ENCODE measurements around the gene HVCN1.
"Not testable (repeated sequence)": the region's sequence is repeated elsewhere in the genome, so short reads cannot be mapped to it uniquely, and the experiment has no call there.

HVCN1 gene, protein sequence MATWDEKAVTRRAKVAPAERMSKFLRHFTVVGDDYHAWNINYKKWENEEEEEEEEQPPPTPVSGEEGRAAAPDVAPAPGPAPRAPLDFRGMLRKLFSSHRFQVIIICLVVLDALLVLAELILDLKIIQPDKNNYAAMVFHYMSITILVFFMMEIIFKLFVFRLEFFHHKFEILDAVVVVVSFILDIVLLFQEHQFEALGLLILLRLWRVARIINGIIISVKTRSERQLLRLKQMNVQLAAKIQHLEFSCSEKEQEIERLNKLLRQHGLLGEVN

DNA sequence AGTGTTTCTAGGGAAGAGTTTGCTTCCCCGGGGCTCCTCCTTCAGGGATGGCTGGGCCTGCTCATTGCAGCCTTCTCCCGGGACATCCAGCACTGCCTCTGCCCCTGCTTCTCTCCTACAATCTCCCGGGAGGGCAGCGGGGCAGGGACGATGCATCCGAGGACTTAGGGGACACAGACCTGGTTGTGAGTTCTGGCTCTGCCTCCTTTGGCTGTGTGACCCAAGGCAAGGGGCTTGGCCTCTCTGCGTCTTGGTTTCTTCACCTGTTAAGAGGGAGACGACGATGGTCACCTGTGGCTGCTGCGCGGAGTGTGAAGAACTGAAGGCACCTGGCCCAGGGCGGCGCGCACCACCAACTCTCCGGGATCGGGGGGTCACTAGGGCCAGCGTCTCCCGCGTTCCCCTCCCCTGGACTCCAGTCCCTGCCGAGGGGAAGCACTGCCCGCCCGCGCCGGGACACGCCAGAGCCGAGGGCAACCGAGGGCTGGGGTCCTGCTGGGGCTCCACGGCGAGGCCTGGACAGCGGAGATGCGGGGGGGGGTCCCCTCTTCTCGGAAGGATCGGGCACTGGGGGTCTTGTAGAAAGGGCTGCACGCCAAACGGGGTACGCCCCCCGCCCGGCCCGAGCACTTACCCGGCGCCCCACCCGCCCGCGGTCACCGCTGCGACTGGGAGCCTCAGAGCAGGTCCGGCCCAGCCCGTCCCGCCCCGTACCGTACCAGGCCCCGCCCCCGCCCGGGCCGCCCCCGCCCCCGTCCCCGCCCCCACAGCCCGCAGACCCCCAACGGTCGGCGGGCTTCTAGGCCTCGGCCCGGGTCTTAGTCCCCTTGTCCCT is at the start of gene HVCN1:
Gene HVCN1 (minus strand): TSS at position 670 of the 835 bp plus-strand sequence. CDS start 5,870 bp downstream, outside the sequence.
- no peak for DNase-seq (ENCODE audit: low read depth, low spot score)

DNA sequence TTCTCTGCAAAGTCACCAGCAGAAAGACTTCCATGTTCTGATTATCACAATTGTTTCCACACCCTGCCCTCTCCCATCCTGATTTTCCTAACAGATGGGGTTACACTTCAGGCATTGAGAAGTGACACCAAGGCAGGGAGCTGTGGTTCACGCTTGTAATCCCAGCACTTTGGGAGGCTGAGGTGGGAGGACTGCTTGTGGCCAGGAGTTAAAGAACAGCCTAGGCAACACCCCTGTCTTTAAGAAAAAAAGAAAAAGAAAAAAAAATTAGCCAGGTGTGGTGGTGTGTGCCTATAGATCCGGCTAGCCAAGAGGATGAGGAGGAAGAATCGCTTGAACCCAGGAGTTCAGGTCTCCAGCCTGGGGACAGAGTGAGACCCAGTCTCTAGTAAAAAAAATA is 48.6 kb upstream of the HVCN1 start:
- DNase-seq (ENCODE audit: low read depth, low spot score), result no peak

DNA sequence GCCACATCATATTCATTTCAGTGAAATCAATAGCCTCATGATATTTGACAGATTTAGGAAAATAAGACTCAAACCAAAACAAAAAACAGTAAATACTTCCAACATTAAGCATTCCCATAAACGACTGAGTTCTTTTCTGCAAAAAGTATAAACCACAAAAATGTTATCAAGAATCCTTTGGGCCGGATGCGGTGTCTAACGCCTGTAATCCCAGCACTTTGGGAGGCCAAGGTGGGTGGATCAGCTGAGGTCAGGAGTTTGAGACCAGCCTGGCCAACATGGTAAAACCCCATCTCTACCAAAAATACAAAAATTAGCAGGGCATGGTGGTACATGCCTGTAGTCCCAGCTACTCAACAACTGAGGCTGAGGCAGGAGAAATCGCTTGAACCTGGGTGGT is 48.1 kb upstream of the HVCN1 start:
- DNase-seq (ENCODE audit: low read depth, low spot score), result not testable (repeated sequence)

DNA sequence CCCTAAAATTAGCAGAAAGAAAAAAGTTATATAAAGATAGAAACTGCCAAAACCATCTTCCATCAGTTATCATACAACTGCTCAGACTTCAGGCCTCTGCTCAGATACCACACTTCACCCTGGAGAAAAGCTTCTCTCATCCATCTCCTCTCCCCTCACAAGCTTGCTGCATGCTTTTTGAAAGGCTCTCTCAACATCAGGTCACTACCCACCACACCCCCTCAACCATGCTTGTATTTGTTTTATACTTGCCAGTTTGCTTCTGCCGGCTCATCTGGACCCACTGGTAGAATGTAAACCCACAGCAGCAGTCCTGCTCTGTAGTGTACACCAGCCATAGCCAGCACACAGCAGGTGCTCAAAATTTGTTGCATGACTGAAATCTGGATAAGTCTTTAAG is 45.0 kb upstream of the HVCN1 start:
- DNase-seq (ENCODE audit: low read depth, low spot score), result no peak

DNA sequence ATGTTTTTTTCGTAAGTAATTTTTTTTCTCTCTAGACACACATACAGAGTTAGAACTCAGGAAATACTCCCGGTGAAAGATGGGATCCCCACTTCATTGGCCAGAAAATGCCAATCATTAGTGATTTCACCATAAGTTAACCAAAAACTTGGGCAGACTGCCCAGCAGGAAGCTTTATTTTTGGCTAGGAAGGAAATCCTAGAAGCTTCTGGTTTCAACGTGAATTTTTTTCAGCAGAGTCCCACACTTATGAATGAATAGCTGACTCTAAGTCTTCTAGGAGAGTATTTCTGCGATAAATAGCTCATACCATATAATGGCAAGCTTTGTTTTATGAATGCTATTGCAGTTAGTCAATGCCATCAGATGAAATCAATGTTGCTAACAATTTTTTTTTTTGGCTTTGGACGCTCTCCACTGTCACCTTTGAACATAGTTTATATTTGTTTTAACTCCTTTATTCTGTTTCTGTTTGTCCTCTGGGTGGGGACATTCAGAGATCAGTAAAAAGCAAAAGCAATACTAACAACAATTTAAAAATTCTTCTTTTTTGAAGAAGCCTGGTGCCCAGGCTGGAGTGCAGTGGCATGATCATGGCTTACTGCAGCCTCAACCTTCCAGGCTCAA is 44.3 kb upstream of the HVCN1 start:
- DNase-seq (ENCODE audit: low read depth, low spot score), result no peak

DNA sequence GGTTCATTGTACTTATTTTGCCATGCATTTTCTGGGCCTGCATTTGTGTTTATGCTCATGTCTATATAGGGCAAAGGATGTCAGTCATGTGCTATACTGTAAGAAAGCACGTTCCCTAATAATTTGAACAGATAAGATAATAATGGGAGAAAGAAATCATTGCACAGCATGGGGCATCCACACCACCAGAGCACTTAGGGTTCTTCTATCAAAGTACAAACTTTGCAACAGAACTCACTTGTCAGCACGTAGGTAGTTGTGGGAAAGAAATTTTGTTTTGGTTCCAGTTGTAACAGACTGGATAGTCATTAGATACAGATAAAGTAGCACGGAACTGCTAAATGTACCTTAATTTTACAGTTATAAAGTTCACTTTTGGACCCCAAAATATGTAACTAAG is 43.7 kb upstream of the HVCN1 start:
- DNase-seq (ENCODE audit: low read depth, low spot score), result no peak

DNA sequence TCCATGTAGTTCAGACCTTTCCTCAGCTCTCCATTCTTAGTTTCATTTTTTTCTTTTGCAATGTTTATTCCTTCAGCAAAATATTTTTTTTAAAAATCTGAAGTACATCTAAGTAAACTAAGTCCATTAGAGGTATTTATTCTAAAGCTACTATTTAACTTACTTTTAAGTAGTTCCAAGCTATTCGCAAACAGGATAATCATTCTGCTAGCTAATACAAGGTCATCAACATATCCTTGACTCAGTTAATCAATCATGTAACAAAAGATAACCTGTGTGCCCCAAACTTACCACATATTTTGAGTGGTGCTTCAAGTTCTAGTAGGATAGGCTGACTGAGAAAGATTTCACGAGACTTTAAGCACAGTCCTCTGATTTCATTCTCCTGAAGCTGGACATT is 42.6 kb upstream of the HVCN1 start:
- DNase-seq (ENCODE audit: low read depth, low spot score), result no peak

DNA sequence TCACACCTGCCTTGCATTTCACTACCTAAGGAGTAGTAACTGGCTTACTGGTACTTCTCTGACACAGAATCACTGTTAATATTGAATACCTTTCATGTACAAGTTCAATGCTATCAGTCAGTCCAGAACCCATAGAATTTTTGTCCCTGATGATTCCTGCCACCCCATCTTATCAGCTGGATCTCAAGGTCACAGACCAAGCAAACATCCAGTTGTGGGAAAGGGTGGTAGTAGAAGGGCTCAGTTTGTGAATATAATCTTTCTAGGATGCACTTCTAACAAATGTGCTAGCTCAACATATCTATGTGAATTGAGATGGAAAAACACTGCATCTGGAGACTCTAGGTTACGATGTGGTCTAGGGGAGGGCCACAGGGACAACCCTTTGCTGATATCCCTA is 39.7 kb upstream of the HVCN1 start:
- no peak for DNase-seq (ENCODE audit: low read depth, low spot score)

DNA sequence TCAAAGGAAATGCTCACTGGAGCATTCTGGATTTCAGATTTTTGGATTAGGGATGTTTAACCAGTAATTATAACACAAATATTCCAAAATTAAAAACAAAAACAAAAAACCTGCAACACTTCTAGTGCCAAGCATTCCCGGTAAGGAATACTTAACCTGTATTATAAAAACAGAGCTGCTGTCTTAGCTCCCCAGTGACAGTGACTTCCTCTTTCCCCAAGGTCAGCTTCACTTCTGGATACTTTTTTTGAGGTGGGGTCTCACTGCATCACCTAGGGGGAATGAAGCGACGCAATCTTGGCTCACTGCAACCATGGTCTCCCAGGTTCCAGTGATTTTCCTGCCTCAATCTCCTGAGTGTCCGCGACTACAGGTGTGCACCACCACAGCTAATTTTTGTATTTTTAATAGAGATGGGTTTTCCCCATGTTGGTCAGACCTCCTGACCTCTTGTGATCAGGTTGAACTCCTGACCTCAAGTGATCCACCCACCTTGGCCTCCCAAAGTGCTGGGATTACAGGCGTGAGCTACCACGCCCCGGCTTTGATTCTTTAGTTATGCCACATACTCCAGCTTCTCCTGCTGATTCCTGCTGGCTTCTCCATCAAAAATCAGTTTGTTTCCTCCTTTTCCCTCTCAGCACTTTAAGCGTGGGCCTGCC is 37.9 kb upstream of the HVCN1 start:
- DNase-seq (ENCODE audit: low read depth, low spot score), result no peak

DNA sequence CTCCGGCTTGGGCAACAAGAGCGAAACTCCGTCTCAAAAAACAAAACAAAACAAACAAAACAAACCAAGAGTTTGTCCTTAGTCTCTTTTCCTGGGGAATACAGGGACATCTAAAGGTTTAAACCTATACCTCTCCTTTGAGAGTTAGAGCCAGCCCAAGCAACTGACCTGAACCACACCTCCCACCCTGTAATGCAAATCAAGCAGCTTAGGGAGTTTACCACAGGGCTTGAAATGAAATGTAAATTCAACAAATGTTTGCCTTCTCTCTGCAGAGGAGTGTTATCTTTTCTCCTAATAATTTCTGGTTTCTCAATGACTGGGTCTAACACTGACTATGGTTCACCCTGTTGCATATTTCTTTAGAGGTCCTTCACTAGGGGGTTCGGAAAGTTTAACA is 37.1 kb upstream of the HVCN1 start:
- no peak for DNase-seq (ENCODE audit: low read depth, low spot score)

DNA sequence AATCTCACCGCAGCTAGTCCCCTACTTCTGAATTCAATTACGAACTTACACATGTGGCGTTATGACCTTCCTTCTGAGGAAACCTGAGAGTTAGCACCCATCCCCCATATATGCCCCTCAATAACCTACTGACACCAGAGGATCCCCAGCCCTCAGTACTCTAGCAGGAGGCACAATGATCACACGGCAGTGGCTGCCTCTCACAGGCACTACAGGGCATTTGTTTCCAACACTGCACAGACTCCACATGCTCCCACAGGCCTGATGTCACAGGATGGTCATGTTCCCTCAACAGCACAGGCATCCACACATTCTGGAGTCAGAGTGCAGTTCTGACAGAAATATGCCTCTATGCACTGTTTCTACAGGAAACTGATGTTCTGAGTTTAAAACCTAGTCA is 36.4 kb upstream of the HVCN1 start:
- no peak for DNase-seq (ENCODE audit: low read depth, low spot score)

DNA sequence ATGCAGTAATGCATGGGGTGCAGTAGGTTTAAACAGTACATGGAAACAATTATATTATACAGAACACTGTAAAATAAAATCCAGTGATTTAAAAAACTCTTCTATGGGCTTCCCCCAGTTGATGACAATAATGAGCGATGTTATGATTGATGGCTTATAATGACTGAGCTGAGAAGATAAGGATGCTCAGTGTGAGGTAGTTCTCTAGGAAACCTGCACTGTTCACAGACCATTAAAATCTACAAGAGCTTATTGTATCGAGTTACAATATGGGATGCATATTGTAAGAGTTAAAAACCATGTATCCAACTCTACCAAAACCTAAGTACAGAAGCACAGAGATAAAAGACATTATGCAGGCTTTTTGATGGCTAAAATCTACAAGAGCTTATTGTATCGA is 34.0 kb upstream of the HVCN1 start:
- DNase-seq (ENCODE audit: low read depth, low spot score), result not testable (repeated sequence)

DNA sequence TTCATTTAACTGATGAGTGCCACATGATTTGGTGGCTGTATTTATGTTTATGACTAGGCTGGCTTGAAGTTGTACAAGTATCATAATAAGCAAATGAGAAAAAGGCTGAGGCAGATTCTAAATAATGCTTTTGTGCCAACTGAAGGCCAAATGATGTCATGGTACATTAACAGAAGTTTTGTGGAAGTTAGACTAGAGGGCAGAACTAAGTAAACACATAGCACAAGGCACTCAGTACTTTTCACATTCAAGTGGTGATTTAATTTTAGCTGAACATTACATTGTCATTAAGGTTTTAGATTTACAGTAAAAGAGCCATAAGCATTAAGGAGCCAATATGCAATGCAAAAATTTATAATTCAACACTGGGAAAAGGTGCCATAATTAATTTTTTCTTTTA is 32.7 kb upstream of the HVCN1 start:
- DNase-seq (ENCODE audit: low read depth, low spot score), result no peak

DNA sequence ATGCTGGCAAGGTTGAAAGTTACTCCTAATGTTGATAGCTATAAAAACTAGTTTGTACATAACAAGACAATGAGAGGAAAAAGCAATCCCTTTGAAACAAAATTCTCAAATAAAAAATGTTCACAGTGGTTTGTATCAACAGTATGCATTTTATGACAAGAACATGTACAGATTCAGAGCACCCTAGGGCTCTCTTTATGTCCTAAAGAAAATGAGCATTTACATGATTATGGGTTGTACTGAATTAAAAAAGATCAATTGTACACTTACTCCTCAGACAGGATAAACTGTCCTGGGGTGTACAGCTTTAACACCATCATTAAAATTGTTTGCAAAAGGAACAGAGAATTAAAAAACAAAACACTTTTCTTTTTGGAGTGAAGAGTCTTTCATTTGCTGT is 31.6 kb upstream of the HVCN1 start:
- DNase-seq (ENCODE audit: low read depth, low spot score), result no peak

DNA sequence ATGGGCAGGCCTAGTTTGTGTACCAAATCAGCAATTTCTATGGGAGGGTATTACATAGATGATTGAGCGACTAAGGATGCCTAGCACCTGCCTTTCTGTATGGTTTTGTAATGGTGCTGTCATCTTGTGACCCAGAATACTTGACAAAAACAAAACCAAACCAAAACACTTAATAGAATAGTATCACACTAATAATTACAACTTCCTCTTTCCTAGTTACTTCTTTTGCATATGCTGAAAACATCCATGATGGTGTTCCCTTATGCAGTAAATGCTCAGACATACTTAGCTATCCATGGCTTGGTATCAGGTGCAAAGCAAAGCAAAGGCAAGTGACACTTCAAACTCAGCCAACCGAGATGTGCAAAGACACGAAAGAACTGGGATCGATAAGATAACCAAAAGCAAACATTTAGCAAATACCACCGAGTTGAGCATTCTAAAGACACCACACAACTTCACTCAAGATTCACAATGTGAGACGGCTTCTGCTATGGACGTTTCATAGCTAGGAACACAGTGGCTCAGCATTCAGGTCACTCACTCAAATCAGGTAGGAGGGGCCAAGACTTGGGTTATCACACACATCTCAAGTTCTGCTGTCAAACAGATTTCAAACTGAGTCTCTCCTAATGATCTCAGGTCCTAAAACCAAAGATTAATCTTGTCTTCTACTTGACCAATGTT is 29.4 kb upstream of the HVCN1 start:
- DNase-seq (ENCODE audit: low read depth, low spot score), result no peak

DNA sequence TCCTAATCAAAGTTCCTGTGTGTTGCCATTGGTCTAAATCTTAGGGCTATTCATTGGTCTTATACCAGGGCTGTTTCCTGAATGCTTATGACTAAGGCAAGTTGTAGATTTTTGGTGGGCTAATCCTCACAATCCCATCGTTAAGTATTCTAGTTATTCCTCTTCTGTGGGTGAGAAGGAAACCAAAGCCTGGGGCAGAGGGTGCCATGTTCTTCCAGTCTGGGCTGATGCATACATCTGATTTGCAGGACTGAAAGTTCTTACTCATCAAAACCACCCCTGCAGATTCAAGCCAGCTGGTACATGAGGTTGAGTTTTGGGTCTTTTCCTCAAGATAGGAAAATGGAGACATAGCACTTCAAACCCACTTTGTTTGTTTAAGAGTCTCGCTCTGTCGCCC is 28.1 kb upstream of the HVCN1 start:
- no peak for DNase-seq (ENCODE audit: low read depth, low spot score)

DNA sequence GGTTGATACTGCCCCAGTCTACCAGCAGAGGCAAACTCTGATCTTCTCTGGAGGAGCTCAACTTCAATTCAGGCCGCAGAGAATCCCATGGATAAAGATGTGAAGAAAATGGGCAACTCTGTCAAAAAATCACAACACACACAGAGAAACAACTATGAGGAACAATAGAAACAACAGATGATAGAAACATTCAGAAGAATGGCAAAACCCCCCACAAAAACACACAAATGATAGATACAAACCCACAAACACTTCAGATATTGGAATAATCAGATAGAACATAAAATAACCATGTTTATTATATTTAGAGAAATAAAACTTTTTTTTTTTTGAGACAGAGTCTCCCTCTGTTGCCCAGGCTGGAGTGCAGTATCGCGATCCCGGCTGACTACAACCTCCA is 20.0 kb upstream of the HVCN1 start:
- DNase-seq (ENCODE audit: low read depth, low spot score), result no peak

DNA sequence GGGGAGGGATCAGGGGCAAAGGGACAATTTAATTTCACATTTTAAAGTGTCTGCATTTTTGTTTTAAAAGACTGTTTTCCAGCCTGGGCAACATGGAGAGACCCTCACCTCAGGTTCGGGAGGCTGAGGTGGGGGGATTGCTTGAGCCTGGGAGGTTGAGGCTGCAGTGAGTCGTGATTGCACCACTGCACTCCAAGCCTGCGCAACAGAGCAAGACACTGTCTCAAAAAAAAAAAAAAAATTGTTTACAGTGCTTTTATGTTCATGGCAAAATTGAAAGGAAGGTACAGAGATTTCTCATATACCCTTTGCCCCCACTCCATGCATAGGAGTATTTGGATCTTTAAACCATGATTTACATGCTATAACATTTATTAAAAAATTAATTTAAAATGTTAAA is 16.4 kb upstream of the HVCN1 start:
- DNase-seq (ENCODE audit: low read depth, low spot score), result no peak

DNA sequence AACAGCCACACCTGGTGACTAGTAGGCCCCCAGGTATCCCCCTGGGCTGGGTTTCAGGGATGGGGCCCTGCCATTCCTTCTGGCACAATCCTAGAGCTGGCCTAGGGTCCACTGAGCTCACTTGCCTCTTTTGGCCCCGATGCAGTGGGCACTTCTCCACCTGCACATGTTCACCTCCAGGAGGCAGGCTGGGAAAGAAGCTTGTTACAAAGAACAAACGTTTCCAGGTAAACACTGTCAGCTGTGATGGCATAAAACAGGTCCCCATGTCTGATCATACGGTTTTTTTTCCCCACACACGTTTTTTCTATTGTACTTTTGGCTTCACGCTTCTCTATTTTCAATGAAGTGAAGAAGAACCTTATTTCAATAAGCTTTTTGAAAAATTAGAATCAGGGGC is 15.8 kb upstream of the HVCN1 start:
- DNase-seq (ENCODE audit: low read depth, low spot score), result no peak

DNA sequence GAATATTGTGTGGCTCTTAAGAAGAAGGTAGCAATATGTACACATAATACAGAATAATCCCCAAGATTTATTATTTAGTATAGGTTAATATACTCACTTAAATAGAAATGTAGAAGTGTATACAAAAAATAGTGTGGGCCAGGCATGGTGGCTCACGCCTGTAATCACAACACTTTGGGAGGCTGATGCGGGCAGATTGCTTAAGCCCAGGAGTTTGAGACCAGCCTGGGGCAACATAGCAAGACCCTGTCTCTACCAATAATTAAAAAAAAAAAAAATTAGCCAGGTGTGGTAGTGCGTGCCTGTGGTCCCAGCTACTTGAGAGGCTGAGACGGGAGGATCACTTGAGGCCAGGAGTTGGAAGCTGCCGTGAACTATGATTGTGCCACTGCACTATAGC is 15.3 kb upstream of the HVCN1 start:
- DNase-seq (ENCODE audit: low read depth, low spot score), result no peak

DNA sequence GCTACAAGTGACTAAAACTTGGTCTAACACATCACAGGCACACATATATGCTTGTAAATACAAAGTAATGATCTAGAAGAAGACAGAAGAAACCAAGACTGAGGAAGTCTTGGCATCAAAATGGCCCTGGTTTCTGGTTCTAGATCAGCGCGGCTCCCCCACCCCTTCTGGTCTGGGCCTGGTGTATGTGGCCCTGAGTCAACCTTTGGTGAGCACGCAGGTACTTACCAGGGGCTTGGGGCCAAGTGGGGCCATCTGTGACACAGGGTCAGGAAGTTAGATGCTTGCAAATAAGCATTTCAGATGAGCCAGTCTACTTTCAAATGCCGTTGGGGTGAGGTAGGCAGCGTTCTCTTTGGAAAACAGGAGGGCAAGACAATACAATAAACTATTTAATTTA is 13.2 kb upstream of the HVCN1 start:
- DNase-seq (ENCODE audit: low read depth, low spot score), result no peak
